ENCODE results near the gene ENDOD1.

- TF ChIP-seq, protein P1, sequence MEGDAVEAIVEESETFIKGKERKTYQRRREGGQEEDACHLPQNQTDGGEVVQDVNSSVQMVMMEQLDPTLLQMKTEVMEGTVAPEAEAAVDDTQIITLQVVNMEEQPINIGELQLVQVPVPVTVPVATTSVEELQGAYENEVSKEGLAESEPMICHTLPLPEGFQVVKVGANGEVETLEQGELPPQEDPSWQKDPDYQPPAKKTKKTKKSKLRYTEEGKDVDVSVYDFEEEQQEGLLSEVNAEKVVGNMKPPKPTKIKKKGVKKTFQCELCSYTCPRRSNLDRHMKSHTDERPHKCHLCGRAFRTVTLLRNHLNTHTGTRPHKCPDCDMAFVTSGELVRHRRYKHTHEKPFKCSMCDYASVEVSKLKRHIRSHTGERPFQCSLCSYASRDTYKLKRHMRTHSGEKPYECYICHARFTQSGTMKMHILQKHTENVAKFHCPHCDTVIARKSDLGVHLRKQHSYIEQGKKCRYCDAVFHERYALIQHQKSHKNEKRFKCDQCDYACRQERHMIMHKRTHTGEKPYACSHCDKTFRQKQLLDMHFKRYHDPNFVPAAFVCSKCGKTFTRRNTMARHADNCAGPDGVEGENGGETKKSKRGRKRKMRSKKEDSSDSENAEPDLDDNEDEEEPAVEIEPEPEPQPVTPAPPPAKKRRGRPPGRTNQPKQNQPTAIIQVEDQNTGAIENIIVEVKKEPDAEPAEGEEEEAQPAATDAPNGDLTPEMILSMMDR (IDR thresholded peaks at IDR 0.05; ENCODE audit: low read depth, low read length), result no peak
- TF ChIP-seq POLR2A (IDR thresholded peaks at IDR 0.05; ENCODE audit: extremely low read depth, insufficient read length), result no peak
- no peak for TF ChIP-seq MAX (IDR thresholded peaks at IDR 0.05; ENCODE audit: low read depth, low read length)
Observed at GRCh38 chr11:95140397-95141033, 50.9 kb downstream of the ENDOD1 start.

Data from NB4 (cell line).